Thoracic aorta (tissue), 2 donors: ENCODE data around the gene SLC6A12. TPM values are rescaled to one million over a fixed set of nuclear protein-coding genes. Genes with fewer than 3 reads are reported as not detected.

Experiments used
- ATAC-seq: fragments of 150-250 bp; one replicate; pipeline ENCODE4 v1.8.0; 2017; ENCODE audit warnings: low read depth; ENCODE audit not compliant: insufficient number of reproducible peaks, low FRiP score
- DNase-seq: peaks from one replicate; pipeline ENCODE4 v3.0.0-alpha.2; 2020; ENCODE audit warnings: low spot score
- H3K27ac ChIP-seq, 2 donors: fragments of 200-600 bp; sonication (generic); 1 replicate in 1 of 2; 2 replicates in 1 of 2; pipeline ENCODE4 v1.5.1; 2016; ENCODE audit warnings: mild to moderate bottlenecking in 2 of 2, moderate library complexity in 2 of 2
- H3K27me3 ChIP-seq: fragments of 200-600 bp; sonication (generic); replicated peaks from 2 replicates; pipeline ENCODE4 v1.6.0; 2016; ENCODE audit warnings: mild to moderate bottlenecking; ENCODE audit not compliant: insufficient read depth
- H3K36me3 ChIP-seq: fragments of 200-600 bp; sonication (generic); one replicate; pipeline ENCODE4 v1.5.1; 2016
- H3K4me1 ChIP-seq, 2 donors: fragments of 200-600 bp; sonication (generic); 1 replicate in 1 of 2; 2 replicates in 1 of 2; pipeline versions ENCODE4 v1.5.1 to v1.6.0; 2016; ENCODE audit warnings: low read depth in 2 of 2, mild to moderate bottlenecking in 1 of 2; ENCODE audit not compliant: control insufficient read depth in 1 of 2
- H3K4me3 ChIP-seq: fragments of 200-600 bp; sonication (generic); 2 replicates; pipeline ENCODE4 v1.5.1; 2016; ENCODE audit warnings: mild to moderate bottlenecking
- H3K9me3 ChIP-seq: fragments of 200-600 bp; sonication (generic); 2 replicates; pipeline ENCODE4 v1.5.1; 2016
- total RNA-seq, 2 donors: library from RNA; depleted of rRNA; stranded (reverse); fragments of >200 nt; gene quantifications; one replicate each; pipeline versions ENCODE4 v1.1.0 to v1.2.3, GENCODE V29; 2016
- TF ChIP-seq, protein P1 (sequence below): fragments of 200-600 bp; sonication (generic); IDR thresholded peaks from one replicate; pipeline ENCODE4 v1.5.1; 2019; ENCODE audit warnings: antibody characterized with exemption

Gene SLC6A12
- total RNA-seq, 2 donors from 2014 or later, result 1.2 to 1.8 TPM

GRCh38 chr12:165862-166368 is 48.0 kb downstream of the SLC6A12 start:
- H3K9me3 ChIP-seq, result no peaks in the 10 kb centered on the region
- DNase-seq (no peak), ATAC-seq (no peak)
- H3K4me3 ChIP-seq, result no peak overlapping the region
- H3K27me3 ChIP-seq, result no peaks in the 10 kb centered on the region
- no peaks in the 10 kb centered on the region for H3K4me1 ChIP-seq
- no peaks in the 10 kb centered on the region for H3K36me3 ChIP-seq
- no peak overlapping the region for H3K27ac ChIP-seq
- TF ChIP-seq, protein P1, sequence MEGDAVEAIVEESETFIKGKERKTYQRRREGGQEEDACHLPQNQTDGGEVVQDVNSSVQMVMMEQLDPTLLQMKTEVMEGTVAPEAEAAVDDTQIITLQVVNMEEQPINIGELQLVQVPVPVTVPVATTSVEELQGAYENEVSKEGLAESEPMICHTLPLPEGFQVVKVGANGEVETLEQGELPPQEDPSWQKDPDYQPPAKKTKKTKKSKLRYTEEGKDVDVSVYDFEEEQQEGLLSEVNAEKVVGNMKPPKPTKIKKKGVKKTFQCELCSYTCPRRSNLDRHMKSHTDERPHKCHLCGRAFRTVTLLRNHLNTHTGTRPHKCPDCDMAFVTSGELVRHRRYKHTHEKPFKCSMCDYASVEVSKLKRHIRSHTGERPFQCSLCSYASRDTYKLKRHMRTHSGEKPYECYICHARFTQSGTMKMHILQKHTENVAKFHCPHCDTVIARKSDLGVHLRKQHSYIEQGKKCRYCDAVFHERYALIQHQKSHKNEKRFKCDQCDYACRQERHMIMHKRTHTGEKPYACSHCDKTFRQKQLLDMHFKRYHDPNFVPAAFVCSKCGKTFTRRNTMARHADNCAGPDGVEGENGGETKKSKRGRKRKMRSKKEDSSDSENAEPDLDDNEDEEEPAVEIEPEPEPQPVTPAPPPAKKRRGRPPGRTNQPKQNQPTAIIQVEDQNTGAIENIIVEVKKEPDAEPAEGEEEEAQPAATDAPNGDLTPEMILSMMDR, result no peak

DNA sequence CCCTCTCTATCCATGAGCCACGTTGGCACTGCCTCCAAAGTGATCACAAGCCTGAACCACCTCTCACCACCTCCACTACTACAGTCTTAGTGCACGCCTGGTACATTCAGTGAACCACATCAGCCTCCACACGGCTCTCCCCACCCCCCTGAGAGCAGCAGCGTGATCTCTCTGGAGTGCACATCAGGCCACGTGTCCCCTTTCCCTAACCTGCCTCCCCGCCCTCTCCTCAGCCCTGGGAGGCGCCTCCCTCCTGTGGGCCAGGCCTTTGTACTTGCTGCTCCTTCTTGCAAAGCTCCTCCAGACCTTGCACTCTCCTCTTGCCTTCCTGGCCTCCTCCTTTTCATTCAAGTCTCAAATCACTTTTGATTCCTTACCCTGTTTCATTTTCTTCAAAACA is 49.8 kb downstream of the SLC6A12 start:
- DNase-seq (no peak), ATAC-seq (no peak)
- H3K4me1 ChIP-seq, result no peaks in the 10 kb centered on the region
- H3K36me3 ChIP-seq, result no peaks in the 10 kb centered on the region
- TF ChIP-seq, protein P1, result no peak
- no peak overlapping the region for H3K4me3 ChIP-seq
- H3K27me3 ChIP-seq, result no peaks in the 10 kb centered on the region
- H3K27ac ChIP-seq, result no peak overlapping the region
- H3K9me3 ChIP-seq, result no peaks in the 10 kb centered on the region

GRCh38 chr12:163406-163986 is 50.5 kb downstream of the SLC6A12 start:
- H3K4me3 ChIP-seq, result no peak overlapping the region
- no peak for ATAC-seq

DNA sequence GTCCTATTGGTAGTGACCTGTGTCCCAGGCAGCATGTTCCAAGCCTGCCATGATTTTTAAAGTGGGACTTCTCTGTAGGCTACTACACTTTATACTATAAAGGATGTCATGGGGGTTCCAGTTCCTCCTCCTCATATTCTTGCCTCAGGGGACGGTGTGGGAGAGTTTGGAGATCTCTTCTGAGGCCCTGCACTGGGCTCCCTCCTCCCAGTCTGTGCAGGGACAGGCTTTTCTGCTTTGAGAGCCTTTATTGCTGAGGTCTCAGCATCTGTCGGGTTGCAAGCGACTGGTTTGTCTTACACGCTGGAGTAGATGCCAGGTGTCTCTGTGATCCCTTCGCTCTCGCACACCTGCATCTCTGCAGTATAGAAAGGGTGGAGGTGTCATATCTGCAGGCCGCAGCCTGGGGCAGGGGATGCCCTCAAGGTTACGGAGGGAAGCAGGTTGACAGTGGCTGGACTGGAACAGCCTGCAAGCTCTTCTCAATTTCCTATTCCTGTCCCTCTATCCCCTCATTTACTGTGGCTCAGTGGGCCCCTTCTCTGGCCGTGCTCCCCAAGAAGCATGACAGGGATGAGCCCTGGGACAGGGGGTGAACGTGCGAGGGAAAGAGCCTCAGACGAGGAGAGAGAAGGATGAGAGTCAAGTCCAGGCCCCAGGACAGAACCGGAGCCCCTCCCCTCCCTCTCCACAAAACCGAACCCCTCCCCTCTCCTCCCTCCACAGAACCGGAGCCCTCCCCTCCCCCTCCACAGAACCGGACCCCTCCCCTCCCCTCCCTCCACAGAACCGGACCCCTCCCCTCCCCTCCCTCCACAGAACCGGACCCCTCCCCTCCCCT is 51.3 kb downstream of the SLC6A12 start:
- ATAC-seq, result no peak
- Histone ChIP-seq H3K27ac (no peak overlapping the region), H3K9me3 (no peaks in the 10 kb centered on the region), H3K27me3 (no peaks in the 10 kb centered on the region), H3K36me3 (no peaks in the 10 kb centered on the region), H3K4me3 (no peak overlapping the region), H3K4me1 (no peaks in the 10 kb centered on the region)
- DNase-seq, result no peak
- TF ChIP-seq, protein P1, result no peak

More at GRCh38 chr12:163406-163986, 50.5 kb downstream of the SLC6A12 start:
- Histone ChIP-seq H3K27ac (no peak overlapping the region), H3K27me3 (no peaks in the 10 kb centered on the region), H3K36me3 (no peaks in the 10 kb centered on the region), H3K9me3 (no peaks in the 10 kb centered on the region), H3K4me1 (no peaks in the 10 kb centered on the region)
- no peak for DNase-seq
- TF ChIP-seq, protein P1, result no peak

DNA sequence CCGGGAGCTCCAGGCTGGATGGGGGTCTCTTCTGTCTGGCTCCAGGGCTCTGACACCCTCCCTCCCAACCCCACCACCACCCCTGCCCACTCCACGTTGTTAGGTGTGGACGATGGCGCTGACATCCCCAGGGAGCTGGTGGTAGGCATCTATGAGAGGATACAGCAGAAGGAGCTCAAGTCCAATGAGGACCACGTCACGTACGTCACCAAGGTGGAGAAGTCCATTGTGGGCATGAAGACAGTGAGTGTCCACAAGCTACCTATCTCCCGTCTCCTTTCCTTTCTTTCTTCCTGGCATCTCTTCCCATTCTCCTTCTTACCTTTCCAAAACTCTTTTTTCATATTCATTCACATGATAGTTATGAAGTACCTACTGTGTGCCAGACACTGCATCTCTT is 52.1 kb downstream of the SLC6A12 start:
- Histone ChIP-seq H3K4me3 (no peak overlapping the region), H3K27ac (no peak overlapping the region), H3K27me3 (no peaks in the 10 kb centered on the region), H3K4me1 (no peaks in the 10 kb centered on the region), H3K9me3 (no peaks in the 10 kb centered on the region), H3K36me3 (no peaks in the 10 kb centered on the region)
- DNase-seq (no peak), ATAC-seq (no peak)
- TF ChIP-seq, protein P1, result no peak
